HepG2 (cell line): ENCODE measurements around the gene PCGF3. TPM values are rescaled to one million over a fixed set of nuclear protein-coding genes. Genes with fewer than 3 reads are reported as not detected.

Experiments used
- ARNT ChIP-seq: fragments of 450-650 bp; IDR thresholded peaks from 2 replicates; pipeline ENCODE4 v1.6.1; 2017
- FOXK2 ChIP-seq: fragments of 450-650 bp; IDR thresholded peaks from 2 replicates; pipeline ENCODE4 v1.6.1; 2016
- HDAC6 ChIP-seq: fragments of 200-600 bp; sonication (generic); IDR thresholded peaks from 2 replicates; pipeline ENCODE4 v1.7.0; 2017; ENCODE audit warnings: mild to moderate bottlenecking, antibody characterized with exemption, low read length, low read depth
- NCOA2 ChIP-seq: sonication (generic); formaldehyde crosslinking; IDR thresholded peaks from 2 replicates; pipeline ENCODE4 v1.8.0; 2022; ENCODE audit warnings: inconsistent platforms
- REPIN1 ChIP-seq: sonication (generic); formaldehyde crosslinking; IDR thresholded peaks from 2 replicates; pipeline ENCODE4 v1.8.0; 2022; ENCODE audit warnings: missing genetic modification reagents, low read depth, mild to moderate bottlenecking, borderline replicate concordance
- SMYD3 ChIP-seq: sonication (generic); formaldehyde crosslinking; IDR thresholded peaks from 2 replicates; pipeline ENCODE4 v1.8.1; 2023; ENCODE audit warnings: mild to moderate bottlenecking, missing genetic modification reagents
- SOX6 ChIP-seq, 2 experiments: fragments of 450-650 bp in 1 of 2; sonication (generic) in 1 of 2; formaldehyde crosslinking in 1 of 2; IDR thresholded peaks; 2 replicates each; pipeline versions ENCODE4 v1.4.0 to v1.6.1; 2017 to 2020; ENCODE audit warnings: antibody characterized with exemption in 1 of 2, mild to moderate bottlenecking in 1 of 2, missing genetic modification reagents in 1 of 2
- TIGD3 ChIP-seq: sonication (generic); formaldehyde crosslinking; IDR thresholded peaks from 2 replicates; pipeline ENCODE4 v1.5.1; 2020; ENCODE audit warnings: mild to moderate bottlenecking, missing genetic modification reagents, borderline replicate concordance
- ZNF121 ChIP-seq: sonication (generic); formaldehyde crosslinking; IDR thresholded peaks from 2 replicates; pipeline ENCODE4 v1.5.0; 2020; ENCODE audit warnings: mild to moderate bottlenecking, missing genetic modification reagents
- ZNF138 ChIP-seq: sonication (generic); formaldehyde crosslinking; IDR thresholded peaks from 2 replicates; pipeline ENCODE4 v1.5.0; 2020; ENCODE audit warnings: mild to moderate bottlenecking, low read depth, missing genetic modification reagents
- ZNF142 ChIP-seq: sonication (generic); formaldehyde crosslinking; IDR thresholded peaks from 2 replicates; pipeline ENCODE4 v1.4.0; 2020; ENCODE audit warnings: missing genetic modification reagents
- ZNF256 ChIP-seq: sonication (generic); formaldehyde crosslinking; conservative IDR thresholded peaks from 2 replicates; pipeline ENCODE4 v1.4.0; 2020; ENCODE audit warnings: missing genetic modification reagents
- ZNF414 ChIP-seq: sonication (generic); formaldehyde crosslinking; IDR thresholded peaks from 2 replicates; pipeline ENCODE4 v1.5.0; 2020; ENCODE audit warnings: missing genetic modification reagents
- polyA plus RNA-seq, 8 experiments: library from polyadenylated mRNA; depleted of rRNA in 3 of 8; stranded (reverse) in 7 of 8; unstranded in 1 of 8; fragments of >200 nt; fragmentation: Illumina TruSeq in 4 of 8; extraction: Trizol in 4 of 8; gene quantifications; 2 replicates each; pipeline versions ENCODE4 v1.2.1 to v1.2.3, GENCODE V29; 2011 to 2016; ENCODE audit warnings: low read depth in 4 of 8, missing spikeins in 1 of 8, mixed read lengths in 1 of 8; ENCODE audit not compliant: insufficient read depth in 1 of 8
- total RNA-seq, 5 experiments: library from RNA; depleted of rRNA; stranded (reverse); fragments of >200 nt; fragmentation: Illumina TruSeq; extraction: Trizol; gene quantifications; 2 replicates each; pipeline ENCODE4 v1.2.3, GENCODE V29; 2016; ENCODE audit warnings: low read depth in 1 of 5
- TF ChIP-seq, protein P1 (sequence below): sonication (generic); formaldehyde crosslinking; conservative IDR thresholded peaks from 2 replicates; pipeline ENCODE4 v1.5.0; 2020; ENCODE audit warnings: missing genetic modification reagents
- TF ChIP-seq, protein P2 (sequence below): IDR thresholded peaks from 2 replicates; pipeline ENCODE4 v1.6.1; 2012; ENCODE audit warnings: low read length, improper control_type of control experiment
- TF ChIP-seq, protein P3 (sequence below): sonication (generic); formaldehyde crosslinking; IDR thresholded peaks from 2 replicates; pipeline ENCODE4 v1.5.0; 2020; ENCODE audit warnings: missing genetic modification reagents

PCGF3 gene
- total and polyA plus RNA-seq, 2 of the 13 experiments (the other 11 are each of a cell fraction or from before 2014, with no cell fraction given), result 28.6 to 66.2 TPM

- TF ChIP-seq REPIN1 (CRISPR knock-in tag) (no peak), TIGD3 (CRISPR knock-in tag) (no peak), ZNF142 (CRISPR knock-in tag) (no peak), ZNF414 (CRISPR knock-in tag) (no peak), SOX6 (IDR thresholded peaks at IDR 0.05) (no peak), SOX6 (CRISPR knock-in tag; IDR thresholded peaks at IDR 0.05) (peak; percentile 44; the same call in 1 of the 2 replicates), FOXK2 (no peak), ZNF256 (no peak), ZNF121 (no peak), ARNT (no peak), HDAC6 (no peak), ZNF138 (CRISPR knock-in tag) (no peak), NCOA2 (CRISPR knock-in tag) (no peak), SMYD3 (CRISPR knock-in tag) (no peak)
- TF ChIP-seq, protein P1, sequence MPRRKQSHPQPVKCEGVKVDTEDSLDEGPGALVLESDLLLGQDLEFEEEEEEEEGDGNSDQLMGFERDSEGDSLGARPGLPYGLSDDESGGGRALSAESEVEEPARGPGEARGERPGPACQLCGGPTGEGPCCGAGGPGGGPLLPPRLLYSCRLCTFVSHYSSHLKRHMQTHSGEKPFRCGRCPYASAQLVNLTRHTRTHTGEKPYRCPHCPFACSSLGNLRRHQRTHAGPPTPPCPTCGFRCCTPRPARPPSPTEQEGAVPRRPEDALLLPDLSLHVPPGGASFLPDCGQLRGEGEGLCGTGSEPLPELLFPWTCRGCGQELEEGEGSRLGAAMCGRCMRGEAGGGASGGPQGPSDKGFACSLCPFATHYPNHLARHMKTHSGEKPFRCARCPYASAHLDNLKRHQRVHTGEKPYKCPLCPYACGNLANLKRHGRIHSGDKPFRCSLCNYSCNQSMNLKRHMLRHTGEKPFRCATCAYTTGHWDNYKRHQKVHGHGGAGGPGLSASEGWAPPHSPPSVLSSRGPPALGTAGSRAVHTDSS, result no peak
- TF ChIP-seq, protein P2, sequence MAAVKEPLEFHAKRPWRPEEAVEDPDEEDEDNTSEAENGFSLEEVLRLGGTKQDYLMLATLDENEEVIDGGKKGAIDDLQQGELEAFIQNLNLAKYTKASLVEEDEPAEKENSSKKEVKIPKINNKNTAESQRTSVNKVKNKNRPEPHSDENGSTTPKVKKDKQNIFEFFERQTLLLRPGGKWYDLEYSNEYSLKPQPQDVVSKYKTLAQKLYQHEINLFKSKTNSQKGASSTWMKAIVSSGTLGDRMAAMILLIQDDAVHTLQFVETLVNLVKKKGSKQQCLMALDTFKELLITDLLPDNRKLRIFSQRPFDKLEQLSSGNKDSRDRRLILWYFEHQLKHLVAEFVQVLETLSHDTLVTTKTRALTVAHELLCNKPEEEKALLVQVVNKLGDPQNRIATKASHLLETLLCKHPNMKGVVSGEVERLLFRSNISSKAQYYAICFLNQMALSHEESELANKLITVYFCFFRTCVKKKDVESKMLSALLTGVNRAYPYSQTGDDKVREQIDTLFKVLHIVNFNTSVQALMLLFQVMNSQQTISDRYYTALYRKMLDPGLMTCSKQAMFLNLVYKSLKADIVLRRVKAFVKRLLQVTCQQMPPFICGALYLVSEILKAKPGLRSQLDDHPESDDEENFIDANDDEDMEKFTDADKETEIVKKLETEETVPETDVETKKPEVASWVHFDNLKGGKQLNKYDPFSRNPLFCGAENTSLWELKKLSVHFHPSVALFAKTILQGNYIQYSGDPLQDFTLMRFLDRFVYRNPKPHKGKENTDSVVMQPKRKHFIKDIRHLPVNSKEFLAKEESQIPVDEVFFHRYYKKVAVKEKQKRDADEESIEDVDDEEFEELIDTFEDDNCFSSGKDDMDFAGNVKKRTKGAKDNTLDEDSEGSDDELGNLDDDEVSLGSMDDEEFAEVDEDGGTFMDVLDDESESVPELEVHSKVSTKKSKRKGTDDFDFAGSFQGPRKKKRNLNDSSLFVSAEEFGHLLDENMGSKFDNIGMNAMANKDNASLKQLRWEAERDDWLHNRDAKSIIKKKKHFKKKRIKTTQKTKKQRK, result no peak
- TF ChIP-seq, protein P3, sequence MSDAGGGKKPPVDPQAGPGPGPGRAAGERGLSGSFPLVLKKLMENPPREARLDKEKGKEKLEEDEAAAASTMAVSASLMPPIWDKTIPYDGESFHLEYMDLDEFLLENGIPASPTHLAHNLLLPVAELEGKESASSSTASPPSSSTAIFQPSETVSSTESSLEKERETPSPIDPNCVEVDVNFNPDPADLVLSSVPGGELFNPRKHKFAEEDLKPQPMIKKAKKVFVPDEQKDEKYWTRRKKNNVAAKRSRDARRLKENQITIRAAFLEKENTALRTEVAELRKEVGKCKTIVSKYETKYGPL (CRISPR knock-in tag), result no peak
Measured at GRCh38 chr4:683982-684622, 21.5 kb upstream of the PCGF3 start (continued).
